Tibial nerve (tissue), 3 donors: Measurements from ENCODE around the gene FLNC.

Source experiments
- CTCF ChIP-seq, 5 experiments: fragments of 200-600 bp in 3 of 5; fragments of 450-650 bp in 2 of 5; sonication (generic) in 3 of 5; IDR thresholded peaks; one replicate each; pipeline ENCODE4 v1.5.1; 2016 to 2019; ENCODE audit warnings: antibody characterized with exemption in 5 of 5, mild to moderate bottlenecking in 3 of 5, moderate library complexity in 2 of 5
- POLR2A ChIP-seq, 2 donors: fragments of 450-650 bp; IDR thresholded peaks; one replicate each; pipeline ENCODE4 v1.6.1; 2017; ENCODE audit warnings: antibody characterized with exemption in 2 of 2, mild to moderate bottlenecking in 2 of 2, moderate library complexity in 2 of 2

- TF ChIP-seq POLR2A (IDR thresholded peaks at IDR 0.05) (no peak), CTCF (IDR thresholded peaks at IDR 0.05) (no peak)
These were observed 22.5 kb downstream of the FLNC start for GRCh38 chr7:128852537-128853254.
